IMR-90 (cell line): ENCODE data around the gene UTP18. TPM values are rescaled to one million over a fixed set of nuclear protein-coding genes. Genes with fewer than 3 reads are reported as not detected.

Experiments
- ATAC-seq: fragments of 200-7000 bp; cut with Tn5 transposase; 2 replicates; pipeline ENCODE4 v1.9.1; 2020; ENCODE audit warnings: low read depth, mild to moderate bottlenecking, moderate library complexity
- BruUV-seq: library from RNA; stranded (reverse); fragments of 400-500 nt; replicated peaks from 2 replicates; lab custom pipeline; 2021; lab: Mats Ljungman, UMichigan
- CTCF ChIA-PET: fragments of 300-600 bp; formaldehyde crosslinking; extraction: SDS; loops from one replicate; lab custom pipeline; 2021; ENCODE audit warnings: antibody characterized with exemption; lab: Yijun Ruan, JAX
- POLR2A ChIA-PET: fragments of 300-600 bp; sonication (Branson Sonifier 250); formaldehyde crosslinking; loops from one replicate; lab custom pipeline; 2022; ENCODE audit warnings: antibody characterized with exemption; ENCODE audit not compliant: unreplicated experiment; lab: Charles Lee
- DNase-seq: peaks from one replicate; pipeline ENCODE4 v3.0.0; 2013
- H2AFZ ChIP-seq: replicated peaks from 2 replicates; pipeline ENCODE3; 2013; ENCODE audit warnings: low read length, mild to moderate bottlenecking; ENCODE audit not compliant: poor library complexity
- H2AK5ac ChIP-seq: 2 replicates; pipeline ENCODE4 v1.6.1; 2013; ENCODE audit warnings: low read depth, low read length, inconsistent platforms
- H2AK9ac ChIP-seq: replicated peaks from 2 replicates; pipeline ENCODE3; 2013; ENCODE audit warnings: mild to moderate bottlenecking, low read depth, low read length, moderate library complexity; ENCODE audit not compliant: poor library complexity
- H2BK120ac ChIP-seq: 2 replicates; pipeline ENCODE4 v1.6.1; 2013; ENCODE audit warnings: low read depth, low read length, inconsistent platforms
- H2BK15ac ChIP-seq: 3 replicates; pipeline ENCODE4 v1.6.1; 2013; ENCODE audit warnings: low read depth, low read length, inconsistent platforms
- H2BK20ac ChIP-seq: 2 replicates; pipeline ENCODE4 v1.6.1; 2013; ENCODE audit warnings: low read depth, mild to moderate bottlenecking, inconsistent platforms, low read length, moderate library complexity
- H2BK5ac ChIP-seq: 2 replicates; pipeline ENCODE4 v1.6.1; 2013; ENCODE audit warnings: mild to moderate bottlenecking, low read depth, low read length, inconsistent platforms; ENCODE audit not compliant: poor library complexity, severe bottlenecking
- H3K14ac ChIP-seq: replicated peaks from 2 replicates; pipeline ENCODE4 v1.6.1; 2013; ENCODE audit warnings: low read depth, low read length, inconsistent platforms
- H3K18ac ChIP-seq: 2 replicates; pipeline ENCODE4 v1.6.1; 2013; ENCODE audit warnings: low read depth, low read length, control low read depth
- H3K23ac ChIP-seq: 2 replicates; pipeline ENCODE4 v1.6.1; 2013; ENCODE audit warnings: low read depth, low read length, inconsistent platforms
- H3K27ac ChIP-seq: 2 replicates; pipeline ENCODE4 v1.5.1; 2013; ENCODE audit warnings: mild to moderate bottlenecking, control low read depth, low read length; ENCODE audit not compliant: insufficient read depth
- H3K27me3 ChIP-seq: 2 replicates; pipeline ENCODE4 v1.6.1; 2013; ENCODE audit warnings: low read length; ENCODE audit not compliant: control insufficient read depth, insufficient read depth
- H3K36me3 ChIP-seq: 2 replicates; pipeline ENCODE4 v1.6.1; 2013; ENCODE audit warnings: low read length, mixed read lengths; ENCODE audit not compliant: control insufficient read depth, insufficient read depth
- H3K4ac ChIP-seq: 2 replicates; pipeline ENCODE4 v1.6.1; 2013; ENCODE audit warnings: low read depth, low read length, inconsistent platforms
- H3K4me1 ChIP-seq: 2 replicates; pipeline ENCODE4 v1.6.1; 2013; ENCODE audit warnings: low read length, mixed read lengths; ENCODE audit not compliant: control insufficient read depth, insufficient read depth
- H3K4me2 ChIP-seq: 2 replicates; pipeline ENCODE4 v1.6.1; 2013; ENCODE audit warnings: low read depth, mild to moderate bottlenecking, control low read depth, low read length, moderate library complexity
- H3K4me3 ChIP-seq: 2 replicates; pipeline ENCODE4 v1.5.1; 2013; ENCODE audit warnings: low read depth, mild to moderate bottlenecking, control low read depth, low read length, moderate library complexity; ENCODE audit not compliant: insufficient read depth
- H3K56ac ChIP-seq: 2 replicates; pipeline ENCODE4 v1.6.1; 2013; ENCODE audit warnings: low read length, inconsistent platforms; ENCODE audit not compliant: insufficient read depth; ENCODE audit errors: extremely low read depth
- H3K79me1 ChIP-seq, 2 experiments: 2 replicates each; pipeline ENCODE4 v1.6.1; 2013; ENCODE audit warnings: low read length in 2 of 2, inconsistent platforms in 1 of 2, low read depth in 1 of 2
- H3K9ac ChIP-seq: 2 replicates; pipeline ENCODE4 v1.6.1; 2013; ENCODE audit warnings: low read depth, low read length, control low read depth
- H3K9me1 ChIP-seq: 2 replicates; pipeline ENCODE4 v1.6.1; 2013; ENCODE audit warnings: low read length, inconsistent platforms; ENCODE audit not compliant: insufficient read depth
- H3K9me3 ChIP-seq: 2 replicates; pipeline ENCODE4 v1.6.1; 2013; ENCODE audit warnings: low read length; ENCODE audit not compliant: control insufficient read depth, insufficient read depth
- H4K20me1 ChIP-seq: 2 replicates; pipeline ENCODE4 v1.6.1; 2013; ENCODE audit warnings: low read length, inconsistent platforms; ENCODE audit not compliant: insufficient read depth
- H4K5ac ChIP-seq: 2 replicates; pipeline ENCODE4 v1.6.1; 2013; ENCODE audit warnings: mild to moderate bottlenecking, low read depth, low read length, control low read depth
- H4K8ac ChIP-seq, 2 experiments: 2 replicates each; pipeline ENCODE4 v1.6.1; 2013; ENCODE audit warnings: low read depth in 2 of 2, low read length in 2 of 2, control low read depth in 1 of 2, inconsistent platforms in 1 of 2
- H4K91ac ChIP-seq: 2 replicates; pipeline ENCODE4 v1.6.1; 2013; ENCODE audit warnings: low read depth, low read length, inconsistent platforms; ENCODE audit not compliant: insufficient read depth
- CEBPB ChIP-seq: IDR thresholded peaks from 2 replicates; pipeline ENCODE4 v1.6.1; 2012; ENCODE audit warnings: low read depth, low read length, improper control_type of control experiment
- CHD1 ChIP-seq: IDR thresholded peaks from 2 replicates; pipeline ENCODE4 v1.6.1; 2012; ENCODE audit warnings: low read depth, low read length, improper control_type of control experiment
- NFE2L2 ChIP-seq: fragments of 150-350 bp; IDR thresholded peaks from 2 replicates; pipeline ENCODE4 v1.6.1; 2016; ENCODE audit warnings: low read depth, mild to moderate bottlenecking, low read length
- WGBS, 2 experiments: methylation state at CpG; one replicate each; pipeline versions ENCODE4 v1.1.5 to v1.1.7; 2013; ENCODE audit warnings: missing lambda C conversion rate in 2 of 2; ENCODE audit not compliant: insufficient read length in 1 of 2; ENCODE audit errors: extremely low coverage in 2 of 2; 5-methylcytosine and 5-hydroxymethylcytosine counted together
- dilution Hi-C: fragments of 300-500 bp; cut with HindIII; formaldehyde crosslinking; loops from one replicate; pipeline ENCODE4 v1.14.3; 2018; ENCODE audit warnings: low sequenced_read_pairs; ENCODE audit not compliant: unreplicated experiment
- in situ Hi-C: fragments of 300-500 bp; cut with MboI; formaldehyde crosslinking; loops from 3 replicates; pipeline ENCODE4 v1.14.3; 2019; ENCODE audit warnings: low sequenced_read_pairs, inconsistent platforms, mixed read lengths
- intact Hi-C: fragments of 100-400 bp; cut with micrococcal nuclease; formaldehyde crosslinking; loops from 2 replicates; pipeline ENCODE4 v1.10.0; 2022
- polyA plus RNA-seq, 3 experiments: library from polyadenylated mRNA; depleted of rRNA; stranded (reverse); fragments of >200 nt; gene quantifications; 2 replicates each; pipeline ENCODE4 v1.2.3, GENCODE V29; 2012; ENCODE audit warnings: low replicate concordance in 1 of 3
- total RNA-seq: library from RNA; depleted of rRNA; stranded (reverse); fragments of >200 nt; gene quantifications from 2 replicates; pipeline ENCODE4 v1.2.3, GENCODE V29; 2012
- TF ChIP-seq, protein P1 (sequence below): fragments of 150-350 bp; IDR thresholded peaks from 2 replicates; pipeline ENCODE4 v1.6.1; 2017; ENCODE audit warnings: mild to moderate bottlenecking, antibody characterized with exemption, low read length, low read depth
- TF ChIP-seq, protein P2 (sequence below): conservative IDR thresholded peaks from 2 replicates; pipeline ENCODE4 v1.5.1; 2012; ENCODE audit warnings: mild to moderate bottlenecking, low read depth, low read length, improper control_type of control experiment
- TF ChIP-seq, protein P3 (sequence below): fragments of 150-350 bp; IDR thresholded peaks from 2 replicates; pipeline ENCODE4 v1.6.1; 2016; ENCODE audit warnings: low read depth, mild to moderate bottlenecking, low read length, moderate library complexity, borderline replicate concordance

The UTP18 gene
- total and polyA plus RNA-seq, 2 of the 4 experiments (the other 2 are of a cell fraction): 17.7 to 22.4 TPM

DNA sequence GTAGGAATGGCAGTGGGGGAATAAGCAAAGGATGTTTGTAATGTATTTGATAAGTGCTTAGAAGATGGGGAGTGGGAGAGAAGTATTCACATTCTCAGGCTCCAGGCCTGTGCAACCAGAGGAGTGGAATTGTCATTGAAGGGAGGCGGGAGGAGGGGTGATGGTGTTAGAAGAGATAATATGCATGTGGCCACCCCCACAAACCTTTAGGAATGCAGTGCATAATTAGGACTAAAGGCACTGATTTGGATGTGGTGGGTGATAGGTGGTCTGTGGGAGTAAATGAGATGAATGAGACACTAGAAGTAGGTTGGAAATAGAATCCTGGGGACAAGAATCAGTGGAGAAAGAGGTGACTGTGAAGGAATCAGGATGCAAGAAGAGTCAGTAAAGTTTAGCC lies 27.1 kb downstream of the UTP18 start:
- peaks cover 0 to 2% of the 10 kb centered on the region in 2 experiments; a peak in 1 of 4 replicates for H3K79me1 ChIP-seq
- no peak overlapping the region for H3K27ac ChIP-seq
- POLR2A ChIA-PET: no interaction called here
- CTCF ChIA-PET: interaction anchor here (1.2 kb wide), 2 partner anchors 12 to 15 kb away, joined by 3 read pairs; no protein-coding TSS in a partner anchor
- H4K8ac ChIP-seq: no peak overlapping the region
- no peak overlapping the region for H2BK5ac ChIP-seq
- H2AK9ac ChIP-seq: no peak overlapping the region
- 0 out of 2 replicates have a peak, but pooled peaks cover 3% of the 10 kb centered on the region for H3K9me1 ChIP-seq
- no peak overlapping the region for H4K5ac ChIP-seq
- no peak overlapping the region for H2BK120ac ChIP-seq
- no peaks in the 10 kb centered on the region for H4K20me1 ChIP-seq
- no peak for DNase-seq
- no peak overlapping the region for H3K23ac ChIP-seq
- H3K9ac ChIP-seq: no peak overlapping the region
- no peak overlapping the region for H3K4me3 ChIP-seq
- no TSS peak for BruUV-seq
- WGBS, 2 experiments: no CpG with 5 or more reads among the region's 1 CpG
- H3K18ac ChIP-seq: no peak overlapping the region
- H2BK20ac ChIP-seq: no peak overlapping the region
- no peak overlapping the region for H2BK15ac ChIP-seq
- no peak overlapping the region for H4K91ac ChIP-seq
- dilution Hi-C loops (no loop called here), intact Hi-C loops (loop anchor here (5.0 kb wide), 1 partner anchor 1565 kb away; no protein-coding TSS in a partner anchor), in situ Hi-C loops (no loop called here)
- no peak for ATAC-seq
- no peak overlapping the region for H3K14ac ChIP-seq
- H3K27me3 ChIP-seq: no peaks in the 10 kb centered on the region
- no peak overlapping the region for H3K56ac ChIP-seq
- no peak overlapping the region for H2AK5ac ChIP-seq
- H3K9me3 ChIP-seq: no peaks in the 10 kb centered on the region
- peaks cover 8% of the 10 kb centered on the region for H3K4me1 ChIP-seq
- no peak overlapping the region for H3K4ac ChIP-seq
- no peak overlapping the region for H2AFZ ChIP-seq
- no peak overlapping the region for H3K4me2 ChIP-seq
- H3K36me3 ChIP-seq: peaks cover 15% of the 10 kb centered on the region
- no peak for TF ChIP-seq CHD1
- TF ChIP-seq, protein P1, sequence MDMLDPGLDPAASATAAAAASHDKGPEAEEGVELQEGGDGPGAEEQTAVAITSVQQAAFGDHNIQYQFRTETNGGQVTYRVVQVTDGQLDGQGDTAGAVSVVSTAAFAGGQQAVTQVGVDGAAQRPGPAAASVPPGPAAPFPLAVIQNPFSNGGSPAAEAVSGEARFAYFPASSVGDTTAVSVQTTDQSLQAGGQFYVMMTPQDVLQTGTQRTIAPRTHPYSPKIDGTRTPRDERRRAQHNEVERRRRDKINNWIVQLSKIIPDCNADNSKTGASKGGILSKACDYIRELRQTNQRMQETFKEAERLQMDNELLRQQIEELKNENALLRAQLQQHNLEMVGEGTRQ: no peak
- TF ChIP-seq, protein P2, sequence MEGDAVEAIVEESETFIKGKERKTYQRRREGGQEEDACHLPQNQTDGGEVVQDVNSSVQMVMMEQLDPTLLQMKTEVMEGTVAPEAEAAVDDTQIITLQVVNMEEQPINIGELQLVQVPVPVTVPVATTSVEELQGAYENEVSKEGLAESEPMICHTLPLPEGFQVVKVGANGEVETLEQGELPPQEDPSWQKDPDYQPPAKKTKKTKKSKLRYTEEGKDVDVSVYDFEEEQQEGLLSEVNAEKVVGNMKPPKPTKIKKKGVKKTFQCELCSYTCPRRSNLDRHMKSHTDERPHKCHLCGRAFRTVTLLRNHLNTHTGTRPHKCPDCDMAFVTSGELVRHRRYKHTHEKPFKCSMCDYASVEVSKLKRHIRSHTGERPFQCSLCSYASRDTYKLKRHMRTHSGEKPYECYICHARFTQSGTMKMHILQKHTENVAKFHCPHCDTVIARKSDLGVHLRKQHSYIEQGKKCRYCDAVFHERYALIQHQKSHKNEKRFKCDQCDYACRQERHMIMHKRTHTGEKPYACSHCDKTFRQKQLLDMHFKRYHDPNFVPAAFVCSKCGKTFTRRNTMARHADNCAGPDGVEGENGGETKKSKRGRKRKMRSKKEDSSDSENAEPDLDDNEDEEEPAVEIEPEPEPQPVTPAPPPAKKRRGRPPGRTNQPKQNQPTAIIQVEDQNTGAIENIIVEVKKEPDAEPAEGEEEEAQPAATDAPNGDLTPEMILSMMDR: no peak
- TF ChIP-seq, protein P3, sequence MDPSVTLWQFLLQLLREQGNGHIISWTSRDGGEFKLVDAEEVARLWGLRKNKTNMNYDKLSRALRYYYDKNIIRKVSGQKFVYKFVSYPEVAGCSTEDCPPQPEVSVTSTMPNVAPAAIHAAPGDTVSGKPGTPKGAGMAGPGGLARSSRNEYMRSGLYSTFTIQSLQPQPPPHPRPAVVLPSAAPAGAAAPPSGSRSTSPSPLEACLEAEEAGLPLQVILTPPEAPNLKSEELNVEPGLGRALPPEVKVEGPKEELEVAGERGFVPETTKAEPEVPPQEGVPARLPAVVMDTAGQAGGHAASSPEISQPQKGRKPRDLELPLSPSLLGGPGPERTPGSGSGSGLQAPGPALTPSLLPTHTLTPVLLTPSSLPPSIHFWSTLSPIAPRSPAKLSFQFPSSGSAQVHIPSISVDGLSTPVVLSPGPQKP: no peak
- TF ChIP-seq NFE2L2: no peak
- no peak for TF ChIP-seq CEBPB
